ENCODE measurements around the gene SELENOO.
A peak's percentile ranks its signal among the peaks of the same experiment; 100 is the strongest.

Gene SELENOO

GRCh38 chr22:50186181-50186714 lies 14.6 kb upstream of the SELENOO start:
- peak overlapping the region; percentile 74 for H3K4me3 ChIP-seq (ENCODE audit: control insufficient read depth, low read depth, low read length)
- no peak for DNase-seq (ENCODE audit: low read depth)
- TF ChIP-seq, protein P1, sequence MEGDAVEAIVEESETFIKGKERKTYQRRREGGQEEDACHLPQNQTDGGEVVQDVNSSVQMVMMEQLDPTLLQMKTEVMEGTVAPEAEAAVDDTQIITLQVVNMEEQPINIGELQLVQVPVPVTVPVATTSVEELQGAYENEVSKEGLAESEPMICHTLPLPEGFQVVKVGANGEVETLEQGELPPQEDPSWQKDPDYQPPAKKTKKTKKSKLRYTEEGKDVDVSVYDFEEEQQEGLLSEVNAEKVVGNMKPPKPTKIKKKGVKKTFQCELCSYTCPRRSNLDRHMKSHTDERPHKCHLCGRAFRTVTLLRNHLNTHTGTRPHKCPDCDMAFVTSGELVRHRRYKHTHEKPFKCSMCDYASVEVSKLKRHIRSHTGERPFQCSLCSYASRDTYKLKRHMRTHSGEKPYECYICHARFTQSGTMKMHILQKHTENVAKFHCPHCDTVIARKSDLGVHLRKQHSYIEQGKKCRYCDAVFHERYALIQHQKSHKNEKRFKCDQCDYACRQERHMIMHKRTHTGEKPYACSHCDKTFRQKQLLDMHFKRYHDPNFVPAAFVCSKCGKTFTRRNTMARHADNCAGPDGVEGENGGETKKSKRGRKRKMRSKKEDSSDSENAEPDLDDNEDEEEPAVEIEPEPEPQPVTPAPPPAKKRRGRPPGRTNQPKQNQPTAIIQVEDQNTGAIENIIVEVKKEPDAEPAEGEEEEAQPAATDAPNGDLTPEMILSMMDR (IDR thresholded peaks at IDR 0.05; ENCODE audit: control insufficient read depth, insufficient read depth, low read depth, low read length, missing control alignments) = no peak

GRCh38 chr22:50186761-50187523 lies 13.9 kb upstream of the SELENOO start:
- TF ChIP-seq, protein P1 (IDR thresholded peaks at IDR 0.05; ENCODE audit: control insufficient read depth, insufficient read depth, low read depth, low read length, missing control alignments) = no peak
- no peak for DNase-seq (ENCODE audit: low read depth)
- H3K4me3 ChIP-seq (ENCODE audit: control insufficient read depth, low read depth, low read length) = peak overlapping the region; percentile 74

DNA sequence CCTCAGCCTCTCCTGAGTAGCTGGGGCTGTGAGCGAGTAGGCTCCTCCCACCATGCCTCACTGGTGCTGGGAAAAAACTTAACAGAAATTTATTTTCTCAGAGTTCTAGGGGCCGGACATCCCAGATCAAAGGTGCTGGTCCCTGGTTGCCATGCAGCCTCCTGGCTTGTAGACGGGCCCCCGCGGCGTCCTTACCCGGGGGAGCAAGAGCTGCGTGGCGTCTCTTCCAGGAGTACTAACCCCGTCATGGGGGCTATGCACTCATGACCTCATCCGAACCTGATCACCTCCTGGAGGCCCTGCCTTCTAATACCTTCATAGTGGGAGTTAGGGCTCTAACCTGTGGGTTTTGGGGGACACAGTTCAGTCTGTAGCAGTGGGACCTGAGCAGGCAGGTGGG lies 12.5 kb upstream of the SELENOO start:
- no peak overlapping the region for H3K4me3 ChIP-seq (ENCODE audit: control insufficient read depth, low read depth, low read length)
- TF ChIP-seq, protein P1 (IDR thresholded peaks at IDR 0.05; ENCODE audit: control insufficient read depth, insufficient read depth, low read depth, low read length, missing control alignments) = no peak
- no peak for DNase-seq (ENCODE audit: low read depth)

DNA sequence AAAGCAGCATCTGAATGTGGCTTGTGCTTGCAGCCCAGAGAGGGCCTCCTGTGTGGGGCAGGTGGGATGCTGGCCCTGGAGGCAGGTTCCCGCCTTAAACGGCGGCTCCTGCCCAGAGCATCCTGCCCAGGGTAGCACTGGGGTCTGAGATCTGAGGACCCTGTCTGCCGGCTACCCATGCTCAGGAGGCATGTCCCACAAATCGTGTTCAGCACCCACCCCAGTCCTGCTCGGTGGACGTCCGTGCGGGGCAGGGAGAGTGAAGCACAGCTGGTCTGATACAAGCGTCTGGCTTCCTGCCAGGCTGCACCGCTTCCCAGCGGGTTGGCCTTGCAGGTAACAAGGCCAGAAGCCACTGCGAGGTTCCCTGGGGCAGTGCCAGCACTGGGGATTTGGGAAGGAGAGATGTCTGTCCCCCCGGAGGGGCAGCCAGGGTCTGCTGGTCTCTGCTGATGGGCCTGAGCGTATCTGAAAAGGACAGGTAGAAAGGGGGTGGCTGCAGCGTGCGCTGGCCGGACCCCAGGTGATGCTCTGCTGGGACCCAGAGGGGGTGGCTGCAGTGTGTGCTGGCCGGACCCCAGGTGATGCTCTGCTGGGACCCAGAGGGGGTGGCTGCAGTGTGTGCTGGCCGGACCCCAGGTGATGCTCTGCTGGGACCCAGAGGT lies 11.5 kb upstream of the SELENOO start:
- no peak overlapping the region for H3K4me3 ChIP-seq (ENCODE audit: control insufficient read depth, low read depth, low read length)
- DNase-seq (ENCODE audit: low read depth) = no peak
- TF ChIP-seq, protein P1 (IDR thresholded peaks at IDR 0.05; ENCODE audit: control insufficient read depth, insufficient read depth, low read depth, low read length, missing control alignments) = no peak

- no peak for DNase-seq (ENCODE audit: low read depth)
- TF ChIP-seq, protein P1 (IDR thresholded peaks at IDR 0.05; ENCODE audit: control insufficient read depth, insufficient read depth, low read depth, low read length, missing control alignments) = no peak
- H3K4me3 ChIP-seq (ENCODE audit: control insufficient read depth, low read depth, low read length) = no peak overlapping the region
Observed at GRCh38 chr22:50189849-50190181, 11.0 kb upstream of the SELENOO start.

GRCh38 chr22:50190182-50190940 lies 10.4 kb upstream of the SELENOO start:
- TF ChIP-seq, protein P1 (IDR thresholded peaks at IDR 0.05; ENCODE audit: control insufficient read depth, insufficient read depth, low read depth, low read length, missing control alignments) = peak; percentile 21
- no peak for DNase-seq (ENCODE audit: low read depth)
- peak overlapping the region; percentile 18 for H3K4me3 ChIP-seq (ENCODE audit: control insufficient read depth, low read depth, low read length)
